B cell (primary cell): ENCODE results near the gene OS9. TPM values are rescaled to one million over a fixed set of nuclear protein-coding genes. Genes with fewer than 3 reads are reported as not detected.
"Not testable (repeated sequence)": the region's sequence is repeated elsewhere in the genome, so short reads cannot be mapped to it uniquely, and the experiment has no call there.

Experiments used
- ATAC-seq: fragments of 200-7000 bp; cut with Tn5 transposase; one replicate; pipeline ENCODE4 v1.10.0; 2021; ENCODE audit warnings: low read depth, mild to moderate bottlenecking, moderate number of reproducible peaks, moderate library complexity
- CTCF ChIA-PET: fragments of 350-600 bp; sonication (Branson Sonifier 250); formaldehyde crosslinking; loops from one replicate; lab custom pipeline; 2021; ENCODE audit warnings: antibody characterized with exemption, inconsistent platforms; lab: Charles Lee
- POLR2A ChIA-PET: fragments of 350-600 bp; sonication (Branson Sonifier 250); formaldehyde crosslinking; loops from one replicate; lab custom pipeline; 2021; ENCODE audit warnings: antibody characterized with exemption; lab: Charles Lee
- DNase-seq: peaks from one replicate; pipeline ENCODE4 v3.0.0; 2013
- H2AFZ ChIP-seq: 2 replicates; pipeline ENCODE4 v1.6.1; 2012; ENCODE audit warnings: mild to moderate bottlenecking, low read depth, low read length; ENCODE audit not compliant: insufficient read depth, poor library complexity, severe bottlenecking
- H3K27ac ChIP-seq, 2 donors: 1 replicate in 1 of 2; 2 replicates in 1 of 2; pipeline ENCODE4 v1.5.1; 2012 to 2013; ENCODE audit warnings: low read length in 2 of 2, mild to moderate bottlenecking in 2 of 2, moderate library complexity in 1 of 2
- H3K27me3 ChIP-seq, 4 experiments: fragments of 200-600 bp in 1 of 4; sonication (generic) in 1 of 4; replicated peaks in 1 of 4; 1 replicate in 2 of 4; 2 replicates in 2 of 4; pipeline versions ENCODE4 v1.6.1 to v1.7.0; 2013 to 2016; ENCODE audit warnings: low read length in 3 of 4, mild to moderate bottlenecking in 2 of 4, mixed read lengths in 1 of 4, moderate library complexity in 1 of 4; ENCODE audit not compliant: insufficient read depth in 4 of 4, control insufficient read depth in 3 of 4; ENCODE audit errors: control extremely low read depth in 1 of 4
- H3K36me3 ChIP-seq, 2 experiments: replicated peaks in 1 of 2; 1 replicate in 1 of 2; 2 replicates in 1 of 2; pipeline versions ENCODE4 v1.6.1 to v1.7.1; 2013; ENCODE audit warnings: low read length in 1 of 2; ENCODE audit not compliant: insufficient read depth in 2 of 2, control insufficient read depth in 1 of 2; ENCODE audit errors: control extremely low read depth in 1 of 2, extremely low read depth in 1 of 2
- H3K4me1 ChIP-seq, 2 donors: fragments of 200-600 bp in 1 of 2; sonication (generic) in 1 of 2; 1 replicate in 1 of 2; 2 replicates in 1 of 2; pipeline versions ENCODE4 v1.5.1 to v1.6.1; 2013 to 2017; ENCODE audit warnings: low read length in 2 of 2; ENCODE audit not compliant: control insufficient read depth in 2 of 2, insufficient read depth in 2 of 2
- H3K4me2 ChIP-seq: replicated peaks from 2 replicates; pipeline ENCODE3; 2012; ENCODE audit warnings: mild to moderate bottlenecking, low read depth, low read length; ENCODE audit not compliant: poor library complexity, severe bottlenecking
- H3K4me3 ChIP-seq, 5 experiments: fragments of 200-600 bp in 1 of 5; sonication (generic) in 1 of 5; 1 replicate in 3 of 5; 2 replicates in 2 of 5; pipeline versions ENCODE4 v1.5.1 to v1.7.0; 2011 to 2016; ENCODE audit warnings: low read length in 4 of 5, mild to moderate bottlenecking in 4 of 5, low read depth in 2 of 5, control low read depth in 1 of 5, moderate library complexity in 1 of 5; ENCODE audit not compliant: insufficient read depth in 1 of 5; ENCODE audit errors: control extremely low read depth in 1 of 5, extremely low read depth in 1 of 5
- H3K79me2 ChIP-seq: fragments of 200-600 bp; sonication (generic); one replicate; pipeline ENCODE4 v1.6.0; 2016; ENCODE audit warnings: low read length; ENCODE audit not compliant: control insufficient read depth, insufficient read depth
- H3K9ac ChIP-seq: fragments of 200-600 bp; sonication (generic); 2 replicates; pipeline ENCODE4 v1.6.1; 2017; ENCODE audit warnings: mild to moderate bottlenecking, low read length, moderate library complexity
- H3K9me3 ChIP-seq, 3 donors: one replicate each; pipeline versions ENCODE4 v1.6.1 to v1.7.1; 2013; ENCODE audit warnings: low read length in 2 of 3; ENCODE audit not compliant: control insufficient read depth in 2 of 3, insufficient read depth in 1 of 3; ENCODE audit errors: control extremely low read depth in 1 of 3
- H4K20me1 ChIP-seq: 2 replicates; pipeline ENCODE4 v1.6.0; 2012; ENCODE audit warnings: mild to moderate bottlenecking, low read length; ENCODE audit not compliant: insufficient read depth, control insufficient read depth, poor library complexity, severe bottlenecking
- H3K27ac Mint-ChIP-seq: one replicate; pipeline ENCODE4 v1.8.0; 2021; ENCODE audit warnings: mixed read lengths
- H3K27me3 Mint-ChIP-seq: one replicate; pipeline ENCODE4 v1.8.0; 2021; ENCODE audit warnings: mixed read lengths
- H3K4me1 Mint-ChIP-seq: one replicate; pipeline ENCODE4 v1.8.0; 2021; ENCODE audit warnings: mixed read lengths
- H3K4me3 Mint-ChIP-seq: one replicate; pipeline ENCODE4 v1.8.0; 2021; ENCODE audit warnings: mixed read lengths
- H3K9me3 Mint-ChIP-seq: one replicate; pipeline ENCODE4 v1.8.0; 2022; ENCODE audit warnings: mixed read lengths; ENCODE audit not compliant: insufficient read depth
- EZH2 ChIP-seq: IDR thresholded peaks from 2 replicates; pipeline ENCODE4 v1.6.1; 2012; ENCODE audit warnings: borderline replicate concordance, low read depth, mild to moderate bottlenecking, moderate library complexity, low read length; ENCODE audit not compliant: insufficient read depth, poor library complexity, severe bottlenecking
- WGBS: methylation state at CpG from one replicate; pipeline ENCODE4 v1.1.5; 2013; ENCODE audit warnings: missing lambda C conversion rate; ENCODE audit not compliant: insufficient coverage; 5-methylcytosine and 5-hydroxymethylcytosine counted together
- intact Hi-C: fragments of 100-400 bp; cut with micrococcal nuclease; formaldehyde crosslinking; loops from one replicate; pipeline ENCODE4 v1.10.0; 2022
- polyA plus RNA-seq: library from polyadenylated mRNA; depleted of rRNA; stranded (reverse); fragments of >200 nt; gene quantifications from 2 replicates; pipeline ENCODE4 v1.2.3, GENCODE V29; 2012
- total RNA-seq, 2 donors: library from RNA; stranded (reverse); fragments of 120-200 nt in 1 of 2; gene quantifications; 1 replicate in 1 of 2; 2 replicates in 1 of 2; pipeline versions ENCODE4 v1.2.3 to v1.2.4, GENCODE V29; 2013 to 2022
- TF ChIP-seq, protein P1 (sequence below): fragments of 200-600 bp; IDR thresholded peaks from one replicate; pipeline ENCODE4 v1.8.0; 2022; ENCODE audit warnings: antibody characterized with exemption, mild to moderate bottlenecking

The OS9 gene
- total and polyA plus RNA-seq, 2 donors (not counting 1 experiment from before 2014, with no cell fraction given): 182 to 234 TPM

DNA sequence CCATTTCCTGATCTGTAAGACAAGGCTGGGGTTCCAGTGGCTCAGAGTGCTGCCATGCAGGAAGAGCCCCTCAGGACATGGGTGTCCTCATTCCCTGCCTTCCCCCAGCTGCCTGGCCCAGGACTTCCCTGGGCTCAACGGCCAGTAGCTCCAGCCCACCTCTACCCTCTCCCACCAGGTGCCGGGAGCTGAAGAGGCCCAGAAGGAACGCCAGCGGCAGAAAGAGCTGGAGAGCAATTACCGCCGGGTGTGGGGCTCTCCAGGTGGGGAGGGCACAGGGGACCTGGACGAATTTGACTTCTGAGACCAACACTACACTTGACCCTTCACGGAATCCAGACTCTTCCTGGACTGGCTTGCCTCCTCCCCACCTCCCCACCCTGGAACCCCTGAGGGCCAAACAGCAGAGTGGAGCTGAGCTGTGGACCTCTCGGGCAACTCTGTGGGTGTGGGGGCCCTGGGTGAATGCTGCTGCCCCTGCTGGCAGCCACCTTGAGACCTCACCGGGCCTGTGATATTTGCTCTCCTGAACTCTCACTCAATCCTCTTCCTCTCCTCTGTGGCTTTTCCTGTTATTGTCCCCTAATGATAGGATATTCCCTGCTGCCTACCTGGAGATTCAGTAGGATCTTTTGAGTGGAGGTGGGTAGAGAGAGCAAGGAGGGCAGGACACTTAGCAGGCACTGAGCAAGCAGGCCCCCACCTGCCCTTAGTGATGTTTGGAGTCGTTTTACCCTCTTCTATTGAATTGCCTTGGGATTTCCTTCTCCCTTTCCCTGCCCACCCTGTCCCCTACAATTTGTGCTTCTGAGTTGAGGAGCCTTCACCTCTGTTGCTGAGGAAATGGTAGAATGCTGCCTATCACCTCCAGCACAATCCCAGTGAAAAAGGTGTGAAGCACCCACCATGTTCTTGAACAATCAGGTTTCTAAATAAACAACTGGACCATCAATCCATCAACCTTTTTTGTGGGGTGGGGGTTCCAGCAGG lies 27.0 kb downstream of the OS9 start:
- H3K4me1 ChIP-seq: peaks cover 15 to 20% of the 10 kb centered on the region in 2 donors
- H3K27me3 ChIP-seq: no peaks in the 10 kb centered on the region
- ChIA-PET POLR2A (interaction anchor here (0.6 kb wide), 1 partner anchor 21 kb away, joined by 3 read pairs; no protein-coding TSS in a partner anchor), CTCF (no interaction called here)
- intact Hi-C loops: no loop called here
- H3K9ac ChIP-seq: no peak overlapping the region
- peaks cover 2 to 58% of the 10 kb centered on the region in 2 experiments for H3K36me3 ChIP-seq
- H3K4me2 ChIP-seq: no peak overlapping the region
- peaks cover under 1% of the 10 kb centered on the region for H3K79me2 ChIP-seq
- H3K4me3 Mint-ChIP-seq: no peak overlapping the region
- no peaks in the 10 kb centered on the region for H3K27me3 Mint-ChIP-seq
- H3K9me3 ChIP-seq: no peaks in the 10 kb centered on the region
- WGBS: 98% methylated on average over 8 of the region's 11 CpGs
- H3K4me1 Mint-ChIP-seq: peaks cover 18% of the 10 kb centered on the region
- H4K20me1 ChIP-seq: peaks cover 27% of the 10 kb centered on the region
- no peak overlapping the region for H3K27ac Mint-ChIP-seq
- ATAC-seq: no peak
- H2AFZ ChIP-seq: no peak overlapping the region
- no peak for DNase-seq
- no peak for TF ChIP-seq EZH2
- TF ChIP-seq, protein P1, sequence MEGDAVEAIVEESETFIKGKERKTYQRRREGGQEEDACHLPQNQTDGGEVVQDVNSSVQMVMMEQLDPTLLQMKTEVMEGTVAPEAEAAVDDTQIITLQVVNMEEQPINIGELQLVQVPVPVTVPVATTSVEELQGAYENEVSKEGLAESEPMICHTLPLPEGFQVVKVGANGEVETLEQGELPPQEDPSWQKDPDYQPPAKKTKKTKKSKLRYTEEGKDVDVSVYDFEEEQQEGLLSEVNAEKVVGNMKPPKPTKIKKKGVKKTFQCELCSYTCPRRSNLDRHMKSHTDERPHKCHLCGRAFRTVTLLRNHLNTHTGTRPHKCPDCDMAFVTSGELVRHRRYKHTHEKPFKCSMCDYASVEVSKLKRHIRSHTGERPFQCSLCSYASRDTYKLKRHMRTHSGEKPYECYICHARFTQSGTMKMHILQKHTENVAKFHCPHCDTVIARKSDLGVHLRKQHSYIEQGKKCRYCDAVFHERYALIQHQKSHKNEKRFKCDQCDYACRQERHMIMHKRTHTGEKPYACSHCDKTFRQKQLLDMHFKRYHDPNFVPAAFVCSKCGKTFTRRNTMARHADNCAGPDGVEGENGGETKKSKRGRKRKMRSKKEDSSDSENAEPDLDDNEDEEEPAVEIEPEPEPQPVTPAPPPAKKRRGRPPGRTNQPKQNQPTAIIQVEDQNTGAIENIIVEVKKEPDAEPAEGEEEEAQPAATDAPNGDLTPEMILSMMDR: no peak
- H3K4me3 ChIP-seq: no peak overlapping the region
- no peaks in the 10 kb centered on the region for H3K9me3 Mint-ChIP-seq
- H3K27ac ChIP-seq: no peak overlapping the region

DNA sequence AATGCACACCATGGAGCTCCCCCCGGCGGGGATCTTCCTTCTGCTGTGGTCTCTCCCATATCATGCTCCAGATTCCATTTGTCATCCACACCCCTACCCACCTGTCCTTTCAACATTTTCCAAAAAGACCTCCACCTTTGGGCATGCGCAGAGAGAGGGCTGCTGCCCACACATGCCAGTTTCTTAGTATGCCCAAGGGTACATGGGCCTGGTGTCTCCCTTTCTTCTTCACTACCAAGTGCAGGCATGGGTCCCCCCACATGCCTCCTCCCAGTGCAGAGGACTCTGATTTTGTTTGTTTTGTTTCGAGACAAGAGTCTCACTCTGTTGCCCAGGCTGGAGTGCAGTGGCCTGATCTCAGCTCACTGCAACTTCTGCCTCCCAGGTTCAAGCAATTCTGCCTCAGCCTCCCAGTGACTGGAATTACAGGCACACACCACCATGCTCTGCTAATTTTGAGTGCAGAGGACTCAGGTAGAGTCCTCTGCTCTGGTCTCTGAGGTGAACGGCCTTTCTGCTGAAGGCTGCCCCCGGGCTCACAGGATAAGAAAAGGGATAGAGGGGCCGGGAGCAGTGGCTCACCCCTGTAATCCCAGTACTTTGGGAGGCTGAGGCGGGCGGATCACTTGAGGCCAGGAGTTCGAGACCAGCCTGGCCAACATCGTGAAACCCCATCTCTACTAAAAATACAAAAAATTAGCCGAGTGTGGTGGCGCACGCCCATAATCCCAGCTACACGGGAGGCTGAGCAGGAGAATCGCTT lies 28.1 kb downstream of the OS9 start:
- peaks cover 15% of the 10 kb centered on the region for H3K4me1 Mint-ChIP-seq
- H2AFZ ChIP-seq, H3K4me3 Mint-ChIP-seq, ATAC-seq, H3K27me3 ChIP-seq, H3K9me3 Mint-ChIP-seq, CTCF ChIA-PET, H3K4me2 ChIP-seq, intact Hi-C loops, H3K27ac ChIP-seq, H3K27me3 Mint-ChIP-seq, H3K9ac ChIP-seq, H3K27ac Mint-ChIP-seq, H3K9me3 ChIP-seq, H3K79me2 ChIP-seq, H3K4me3 ChIP-seq, POLR2A ChIA-PET, DNase-seq: not testable (repeated sequence)
- WGBS: 96% methylated on average over 10 of the region's 16 CpGs
- peaks cover 8 to 16% of the 10 kb centered on the region in 2 donors for H3K4me1 ChIP-seq
- H3K36me3 ChIP-seq: peaks cover 1 to 55% of the 10 kb centered on the region in 2 experiments
- H4K20me1 ChIP-seq: peaks cover 20% of the 10 kb centered on the region
